GM06990 (cell line): ENCODE data around the gene PUS10.

Source experiments
- DNase-seq: peaks from one replicate; pipeline ENCODE4 v3.0.0-alpha.2; 2011; ENCODE audit not compliant: insufficient read length; ENCODE audit errors: extremely low read depth
- H3K27me3 ChIP-seq: replicated peaks from 2 replicates; pipeline ENCODE4 v1.6.0; 2011; ENCODE audit warnings: low read length; ENCODE audit not compliant: control insufficient read depth, insufficient read depth
- H3K36me3 ChIP-seq: 2 replicates; pipeline ENCODE4 v1.5.1; 2011; ENCODE audit warnings: low read length; ENCODE audit not compliant: control insufficient read depth, insufficient read depth
- H3K4me3 ChIP-seq: replicated peaks from 2 replicates; pipeline ENCODE4 v1.5.1; 2011; ENCODE audit warnings: low read depth, mild to moderate bottlenecking, control low read depth, low read length
- TF ChIP-seq, protein P1 (sequence below): IDR thresholded peaks from 2 replicates; pipeline ENCODE4 v1.5.1; 2011; ENCODE audit warnings: low read length, control low read depth, mild to moderate bottlenecking, inconsistent platforms; ENCODE audit not compliant: insufficient read depth, poor library complexity, severe bottlenecking

The PUS10 gene

DNA sequence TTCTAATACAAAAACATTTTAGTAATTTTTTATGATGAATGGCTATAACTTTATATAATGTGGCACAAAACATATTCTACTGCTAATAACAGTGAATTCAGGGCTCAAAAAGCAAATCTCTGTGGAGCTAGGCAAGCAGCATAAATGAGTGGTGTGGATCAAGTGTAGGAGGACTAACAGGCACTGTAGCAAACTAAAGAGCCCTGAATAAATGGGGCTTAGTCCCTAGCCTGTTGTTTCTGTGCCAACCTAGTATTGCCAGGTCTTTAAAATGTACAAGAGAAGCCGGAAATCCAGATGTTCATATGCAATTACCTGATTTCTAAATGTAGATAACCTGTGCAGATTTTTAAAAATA lies 118.2 kb downstream of the PUS10 start:
- H3K36me3 ChIP-seq = peaks cover 16% of the 10 kb centered on the region
- no peaks in the 10 kb centered on the region for H3K27me3 ChIP-seq
- TF ChIP-seq, protein P1, sequence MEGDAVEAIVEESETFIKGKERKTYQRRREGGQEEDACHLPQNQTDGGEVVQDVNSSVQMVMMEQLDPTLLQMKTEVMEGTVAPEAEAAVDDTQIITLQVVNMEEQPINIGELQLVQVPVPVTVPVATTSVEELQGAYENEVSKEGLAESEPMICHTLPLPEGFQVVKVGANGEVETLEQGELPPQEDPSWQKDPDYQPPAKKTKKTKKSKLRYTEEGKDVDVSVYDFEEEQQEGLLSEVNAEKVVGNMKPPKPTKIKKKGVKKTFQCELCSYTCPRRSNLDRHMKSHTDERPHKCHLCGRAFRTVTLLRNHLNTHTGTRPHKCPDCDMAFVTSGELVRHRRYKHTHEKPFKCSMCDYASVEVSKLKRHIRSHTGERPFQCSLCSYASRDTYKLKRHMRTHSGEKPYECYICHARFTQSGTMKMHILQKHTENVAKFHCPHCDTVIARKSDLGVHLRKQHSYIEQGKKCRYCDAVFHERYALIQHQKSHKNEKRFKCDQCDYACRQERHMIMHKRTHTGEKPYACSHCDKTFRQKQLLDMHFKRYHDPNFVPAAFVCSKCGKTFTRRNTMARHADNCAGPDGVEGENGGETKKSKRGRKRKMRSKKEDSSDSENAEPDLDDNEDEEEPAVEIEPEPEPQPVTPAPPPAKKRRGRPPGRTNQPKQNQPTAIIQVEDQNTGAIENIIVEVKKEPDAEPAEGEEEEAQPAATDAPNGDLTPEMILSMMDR = no peak
- H3K4me3 ChIP-seq = no peak overlapping the region
- no peak for DNase-seq

- H3K27me3 ChIP-seq = no peaks in the 10 kb centered on the region
- DNase-seq = peak; percentile 31
- peaks cover 15% of the 10 kb centered on the region for H3K36me3 ChIP-seq
- H3K4me3 ChIP-seq = no peak overlapping the region
- TF ChIP-seq, protein P1 = no peak
These were observed 118.7 kb downstream of the PUS10 start for GRCh38 chr2:60899230-60899891.

- H3K27me3 ChIP-seq = no peaks in the 10 kb centered on the region
- TF ChIP-seq, protein P1 = no peak
- H3K36me3 ChIP-seq = peaks cover 15% of the 10 kb centered on the region
- H3K4me3 ChIP-seq = no peak overlapping the region
- DNase-seq = no peak
These were observed 119.5 kb downstream of the PUS10 start for GRCh38 chr2:60898567-60898966.
